Psoas muscle (tissue), 8 donors: ENCODE results near the gene ANO3. TPM values are rescaled to one million over a fixed set of nuclear protein-coding genes. Genes with fewer than 3 reads are reported as not detected.

ENCODE experiments used
- ATAC-seq, 4 donors: fragments of 200-7000 bp; cut with Tn5 transposase; one replicate each; pipeline ENCODE4 v1.9.1; 2020; ENCODE audit warnings: moderate library complexity in 3 of 4, mild to moderate bottlenecking in 2 of 4
- DNase-seq, 2 donors: peaks; one replicate each; pipeline ENCODE4 v3.0.0-alpha.2; 2020
- H3K27ac ChIP-seq: fragments of 200-600 bp; one replicate; pipeline ENCODE4 v1.8.0; 2022
- H3K27me3 ChIP-seq, 3 donors: fragments of 200-600 bp in 1 of 3; one replicate each; pipeline versions ENCODE4 v1.6.1 to v1.8.0; 2013 to 2022; ENCODE audit warnings: low read length in 2 of 3, mild to moderate bottlenecking in 2 of 3, moderate library complexity in 1 of 3; ENCODE audit not compliant: insufficient read depth in 3 of 3
- H3K36me3 ChIP-seq, 2 donors: fragments of 200-600 bp in 1 of 2; one replicate each; pipeline versions ENCODE4 v1.6.1 to v1.8.0; 2013 to 2022; ENCODE audit warnings: low read depth in 1 of 2, mild to moderate bottlenecking in 1 of 2, moderate library complexity in 1 of 2; ENCODE audit not compliant: insufficient read depth in 1 of 2
- H3K4me1 ChIP-seq: fragments of 200-600 bp; one replicate; pipeline ENCODE4 v1.8.0; 2022
- H3K4me3 ChIP-seq: fragments of 200-600 bp; one replicate; pipeline ENCODE4 v1.8.0; 2022; ENCODE audit warnings: mild to moderate bottlenecking
- H3K9me3 ChIP-seq: fragments of 200-600 bp; one replicate; pipeline ENCODE4 v1.8.0; 2022
- WGBS, 3 donors: extraction: QIAGEN DNeasy Blood & Tissue Kit; methylation state at CpG; one replicate each; pipeline versions ENCODE4 v1.1.6 to v1.1.7; 2013; 5-methylcytosine and 5-hydroxymethylcytosine counted together
- intact Hi-C, 2 donors: fragments of 100-400 bp; cut with DNase I; formaldehyde crosslinking; loops; one replicate each; pipeline versions ENCODE4 v1.11.0 to v1.14.2; 2022
- long read RNA-seq, 2 donors: library from polyadenylated mRNA; unstranded; transcript quantifications; one replicate each; pipeline ENCODE4 v2.0.0, GENCODE V29; 2021
- polyA plus RNA-seq, 3 donors: library from polyadenylated mRNA; stranded (reverse); fragments of 200-250 nt; gene quantifications; one replicate each; pipeline ENCODE4 v1.2.3, GENCODE V29; 2013
- total RNA-seq, 4 donors: library from RNA; stranded (reverse); fragmentation: NEBNext Ultra II Directional in 2 of 4; extraction: Animal tissue kit (Norgen Biotek cat#: 25700) in 2 of 4; gene quantifications; one replicate each; pipeline versions ENCODE4 v1.2.1 to v1.2.4, GENCODE V29; 2021 to 2023
- TF ChIP-seq, protein P1 (sequence below): fragments of 200-600 bp; IDR thresholded peaks from one replicate; pipeline ENCODE4 v1.8.0; 2022; ENCODE audit warnings: antibody characterized with exemption
- donor health status: healthy with polysubstance abuse.
- donor health status: DM: no; HTN: no; CAD: no; lungs with moderate emphysema.
- donor health status: Bipolar disorder and iron deficiency.
- donor health status: healthy.
- donor health status: DM: yes; HTN: yes; CAD: no.
- donor health status: DM: no; HTN: no; CAD: no.
- donor health status: DM: no; HTN: no; CAD: no.
- donor health status: DM: yes; HTN: yes; CAD: no.

The ANO3 gene
- total RNA-seq (not detected), polyA plus RNA-seq (under 1 TPM in 1 of 3 donors, not detected in 2; 0.01 TPM)
- long read RNA-seq, donor 1: 0 reads
- long read RNA-seq, donor 2: 0 reads

DNA sequence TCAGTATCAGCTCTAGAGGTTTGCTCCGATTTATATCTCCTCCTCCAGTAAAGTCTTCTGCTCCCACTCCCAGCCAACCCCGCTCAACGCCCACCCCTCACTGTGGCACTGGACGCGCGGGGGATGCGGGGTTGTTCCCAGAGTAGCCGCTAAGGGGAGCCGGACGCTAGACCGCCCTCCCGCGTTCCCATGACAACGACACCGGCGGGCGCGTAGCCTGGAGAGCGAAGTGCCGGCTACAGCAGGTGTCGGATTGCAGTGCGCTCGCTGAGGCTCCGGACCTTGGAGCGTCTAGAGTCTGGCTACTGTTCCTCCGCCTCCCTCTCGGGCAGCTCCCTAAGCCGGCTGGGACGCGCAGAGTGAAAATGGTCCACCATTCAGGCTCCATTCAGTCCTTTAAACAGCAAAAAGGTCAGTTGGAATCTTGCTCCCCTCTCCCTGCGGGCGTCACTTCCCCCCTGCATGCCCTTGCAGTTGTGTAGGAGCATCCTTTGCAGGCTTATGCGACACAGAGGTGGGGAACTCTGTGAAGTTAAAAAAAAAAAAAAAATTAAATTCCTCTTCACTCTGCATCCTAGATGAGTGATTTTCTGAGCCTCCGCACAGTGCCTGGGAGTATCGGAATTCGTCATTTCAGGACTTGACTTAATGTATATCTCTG, at the start of gene ANO3:
TSS of gene ANO3 (plus strand) at position 220 of the 661 bp plus-strand sequence. CDS start at position 366, 146 bp downstream.
- intact Hi-C loops: no loop called here
- Histone ChIP-seq H3K36me3 (no peaks in the 10 kb centered on the region), H3K27ac (no peak within 1 kb of the TSS), H3K27me3 (peaks cover 0 to 15% (median 1%) of the 10 kb centered on the region in 3 donors), H3K4me1 (no peaks in the 10 kb centered on the region), H3K9me3 (no peaks in the 10 kb centered on the region), H3K4me3 (peak within 1 kb of the TSS; percentile 25)
- peak; percentile 71 to 91 (median 82) for ATAC-seq
- TF ChIP-seq, protein P1, sequence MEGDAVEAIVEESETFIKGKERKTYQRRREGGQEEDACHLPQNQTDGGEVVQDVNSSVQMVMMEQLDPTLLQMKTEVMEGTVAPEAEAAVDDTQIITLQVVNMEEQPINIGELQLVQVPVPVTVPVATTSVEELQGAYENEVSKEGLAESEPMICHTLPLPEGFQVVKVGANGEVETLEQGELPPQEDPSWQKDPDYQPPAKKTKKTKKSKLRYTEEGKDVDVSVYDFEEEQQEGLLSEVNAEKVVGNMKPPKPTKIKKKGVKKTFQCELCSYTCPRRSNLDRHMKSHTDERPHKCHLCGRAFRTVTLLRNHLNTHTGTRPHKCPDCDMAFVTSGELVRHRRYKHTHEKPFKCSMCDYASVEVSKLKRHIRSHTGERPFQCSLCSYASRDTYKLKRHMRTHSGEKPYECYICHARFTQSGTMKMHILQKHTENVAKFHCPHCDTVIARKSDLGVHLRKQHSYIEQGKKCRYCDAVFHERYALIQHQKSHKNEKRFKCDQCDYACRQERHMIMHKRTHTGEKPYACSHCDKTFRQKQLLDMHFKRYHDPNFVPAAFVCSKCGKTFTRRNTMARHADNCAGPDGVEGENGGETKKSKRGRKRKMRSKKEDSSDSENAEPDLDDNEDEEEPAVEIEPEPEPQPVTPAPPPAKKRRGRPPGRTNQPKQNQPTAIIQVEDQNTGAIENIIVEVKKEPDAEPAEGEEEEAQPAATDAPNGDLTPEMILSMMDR: peak; percentile 31
- 1 to 3% (median 3%) methylated on average over 35 to 36 of the region's 36 CpGs for WGBS, 3 donors
- DNase-seq: peak; percentile 44 to 68

DNA sequence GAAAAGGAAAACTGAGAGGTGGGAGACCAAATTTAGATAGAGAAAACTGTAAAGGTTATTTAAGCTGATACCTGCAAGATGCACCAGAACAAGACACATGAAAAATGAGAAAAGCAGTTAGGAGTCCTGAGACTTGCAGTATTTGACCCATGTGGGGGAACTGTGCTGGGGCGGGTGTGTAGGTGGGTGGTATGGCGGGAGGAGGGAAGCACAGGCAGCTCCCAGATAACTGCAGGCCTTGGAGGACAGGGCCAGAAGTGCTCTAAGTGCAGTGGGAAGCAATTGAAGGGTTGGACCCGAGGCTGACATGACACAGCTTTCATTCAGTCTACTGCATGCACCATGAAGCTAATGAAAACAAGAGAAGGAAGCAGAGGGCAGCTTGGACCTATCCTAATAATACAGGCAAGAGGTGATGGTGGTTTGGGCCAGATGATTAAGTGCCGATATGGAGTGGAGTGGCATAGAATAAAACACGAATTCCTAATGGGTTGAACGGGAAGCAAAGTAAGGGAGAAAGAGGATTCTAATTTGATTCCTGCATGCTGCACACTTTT, 48.0 kb upstream of the ANO3 start:
- H3K4me3 ChIP-seq: no peak overlapping the region
- intact Hi-C loops: no loop called here
- TF ChIP-seq, protein P1: no peak
- 69 to 75% (median 71%) methylated on average over 6 of the region's 6 CpGs for WGBS, 3 donors
- no peak overlapping the region for H3K27ac ChIP-seq
- H3K36me3 ChIP-seq: no peaks in the 10 kb centered on the region
- H3K27me3 ChIP-seq: no peaks in the 10 kb centered on the region
- no peaks in the 10 kb centered on the region for H3K9me3 ChIP-seq
- no peaks in the 10 kb centered on the region for H3K4me1 ChIP-seq
- ATAC-seq (no peak), DNase-seq (no peak)

DNA sequence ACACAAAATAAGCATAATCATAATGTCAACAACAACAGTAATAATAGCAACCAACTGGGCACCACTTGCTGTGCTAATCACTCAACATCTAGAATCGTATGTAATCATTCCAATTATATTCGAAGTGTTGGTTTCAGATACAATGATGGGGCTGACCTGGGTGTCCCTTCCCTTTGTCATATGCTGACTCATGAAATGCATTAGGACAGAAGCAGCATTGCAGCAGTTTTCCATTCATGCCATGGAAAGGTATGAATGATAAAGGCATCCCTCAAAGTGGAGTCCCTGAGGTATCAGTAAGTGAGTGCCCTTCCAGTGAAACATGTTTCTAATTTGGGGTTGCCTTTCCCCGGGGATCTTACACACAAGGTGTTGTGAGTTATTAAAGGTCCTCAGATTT, 46.3 kb upstream of the ANO3 start:
- WGBS, 3 donors: 68 to 73% (median 69%) methylated on average over 3 of the region's 3 CpGs
- ATAC-seq: no peak
- H3K27ac ChIP-seq: no peak overlapping the region
- intact Hi-C loops: no loop called here
- H3K36me3 ChIP-seq: no peaks in the 10 kb centered on the region
- H3K4me1 ChIP-seq: no peaks in the 10 kb centered on the region
- no peak for DNase-seq
- no peak overlapping the region for H3K4me3 ChIP-seq
- H3K27me3 ChIP-seq: no peaks in the 10 kb centered on the region
- no peaks in the 10 kb centered on the region for H3K9me3 ChIP-seq
- TF ChIP-seq, protein P1: no peak

DNA sequence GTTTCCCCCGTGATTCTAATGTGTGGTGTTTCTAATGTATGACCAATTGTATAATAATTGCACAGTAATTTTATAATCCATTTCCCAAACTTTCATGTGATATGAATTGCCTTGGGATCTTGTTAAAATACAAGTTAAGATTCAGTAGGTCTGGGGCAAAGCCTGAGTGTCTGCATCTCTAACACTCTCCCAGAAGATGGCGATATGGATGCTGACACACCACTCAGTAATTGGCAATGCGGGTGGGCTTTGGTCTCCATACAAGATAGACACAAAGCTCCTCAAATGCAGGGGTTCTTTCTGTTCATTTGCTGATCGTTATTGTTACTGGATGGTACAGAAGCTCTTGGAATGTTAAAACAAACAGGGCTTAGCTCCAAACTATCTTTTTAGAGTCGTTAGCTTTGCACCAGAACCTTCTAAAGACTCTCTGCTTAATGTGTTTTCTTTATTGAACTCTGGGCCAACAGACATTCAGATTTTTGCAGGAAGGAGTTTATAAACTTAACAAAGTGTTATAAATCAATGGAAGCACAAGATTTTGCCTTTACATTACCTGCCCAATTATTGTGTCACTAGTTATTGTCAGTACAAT, 45.4 kb upstream of the ANO3 start:
- TF ChIP-seq, protein P1: no peak
- ATAC-seq (no peak), DNase-seq (no peak)
- 23 to 32% (median 29%) methylated on average over 5 of the region's 5 CpGs for WGBS, 3 donors
- H3K36me3 ChIP-seq: no peaks in the 10 kb centered on the region
- no peak overlapping the region for H3K27ac ChIP-seq
- intact Hi-C loops: no loop called here
- H3K4me1 ChIP-seq: no peaks in the 10 kb centered on the region
- H3K9me3 ChIP-seq: no peaks in the 10 kb centered on the region
- H3K4me3 ChIP-seq: no peak overlapping the region
- no peaks in the 10 kb centered on the region for H3K27me3 ChIP-seq
